ENCODE results near the gene KY.

KY gene

DNA sequence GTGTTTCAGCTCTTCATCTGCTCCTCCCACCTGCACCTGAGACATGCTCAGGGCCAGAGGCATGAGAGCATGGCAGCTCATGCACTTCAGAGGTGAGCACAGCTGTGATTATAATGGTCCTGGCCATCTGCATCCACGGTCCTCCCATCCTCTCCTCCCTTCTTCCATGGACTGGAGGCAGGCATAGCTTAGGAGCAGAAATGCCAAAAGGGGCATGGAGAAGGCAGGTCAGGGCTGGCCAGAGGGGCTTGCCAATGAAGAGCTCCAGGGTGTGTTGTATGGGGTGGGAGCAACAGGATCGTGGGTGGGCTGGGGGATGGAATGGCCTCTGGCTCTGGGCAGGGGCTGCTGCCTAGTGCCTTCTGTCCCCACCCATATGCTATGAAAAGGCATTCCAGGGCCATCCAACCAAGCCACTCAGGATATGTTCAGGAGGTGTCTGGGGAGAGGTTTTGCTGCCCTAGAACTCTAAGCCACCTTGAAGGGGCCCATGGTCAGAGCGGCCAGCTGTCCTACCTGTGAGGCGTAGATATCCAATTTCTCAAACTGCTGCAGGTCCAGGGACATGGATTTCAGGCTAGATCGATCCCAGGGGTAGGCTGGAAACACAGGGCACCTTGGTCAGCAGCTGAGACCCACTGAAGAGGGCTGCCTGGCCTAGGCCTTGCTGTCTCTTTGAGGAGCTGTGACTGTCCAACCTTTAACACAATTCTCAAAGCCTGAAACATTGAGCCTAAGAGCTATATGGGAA lies 26.1 kb downstream of the KY start:
- TF ChIP-seq, protein P1, sequence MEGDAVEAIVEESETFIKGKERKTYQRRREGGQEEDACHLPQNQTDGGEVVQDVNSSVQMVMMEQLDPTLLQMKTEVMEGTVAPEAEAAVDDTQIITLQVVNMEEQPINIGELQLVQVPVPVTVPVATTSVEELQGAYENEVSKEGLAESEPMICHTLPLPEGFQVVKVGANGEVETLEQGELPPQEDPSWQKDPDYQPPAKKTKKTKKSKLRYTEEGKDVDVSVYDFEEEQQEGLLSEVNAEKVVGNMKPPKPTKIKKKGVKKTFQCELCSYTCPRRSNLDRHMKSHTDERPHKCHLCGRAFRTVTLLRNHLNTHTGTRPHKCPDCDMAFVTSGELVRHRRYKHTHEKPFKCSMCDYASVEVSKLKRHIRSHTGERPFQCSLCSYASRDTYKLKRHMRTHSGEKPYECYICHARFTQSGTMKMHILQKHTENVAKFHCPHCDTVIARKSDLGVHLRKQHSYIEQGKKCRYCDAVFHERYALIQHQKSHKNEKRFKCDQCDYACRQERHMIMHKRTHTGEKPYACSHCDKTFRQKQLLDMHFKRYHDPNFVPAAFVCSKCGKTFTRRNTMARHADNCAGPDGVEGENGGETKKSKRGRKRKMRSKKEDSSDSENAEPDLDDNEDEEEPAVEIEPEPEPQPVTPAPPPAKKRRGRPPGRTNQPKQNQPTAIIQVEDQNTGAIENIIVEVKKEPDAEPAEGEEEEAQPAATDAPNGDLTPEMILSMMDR (IDR thresholded peaks at IDR 0.05; ENCODE audit: low read depth, low read length), result no peak
- no peak for DNase-seq (ENCODE audit: extremely low read depth, low read depth)

DNA sequence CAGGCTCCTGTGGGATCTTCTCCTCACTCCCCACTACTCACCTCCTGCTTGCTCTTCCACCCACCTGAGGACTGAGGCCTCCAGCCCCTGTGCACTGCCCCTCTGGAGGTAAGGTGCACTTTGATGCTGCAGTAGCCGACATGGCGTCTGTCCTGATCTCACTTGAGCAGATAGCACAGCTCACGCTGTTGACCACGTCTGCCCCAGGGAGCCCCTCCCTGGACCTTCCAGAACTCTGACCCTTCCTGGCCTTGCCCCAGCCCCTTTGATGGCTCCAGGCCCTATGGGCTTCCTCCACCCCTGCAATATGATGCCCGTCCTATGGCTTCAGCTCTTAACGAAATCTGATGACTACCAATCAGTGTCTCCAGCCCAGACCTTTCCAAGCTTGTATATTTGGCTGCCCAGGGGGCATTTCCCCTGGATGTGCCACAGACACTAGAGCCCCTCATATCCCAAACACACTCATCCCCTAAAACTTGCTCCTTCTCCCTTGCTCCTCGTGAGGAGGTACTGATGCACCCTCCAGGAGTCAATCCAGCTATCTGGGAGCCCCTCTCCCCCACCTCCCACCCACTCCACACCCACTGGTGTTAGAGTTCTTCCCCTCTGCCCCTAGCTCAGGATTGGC lies 27.1 kb downstream of the KY start:
- DNase-seq (ENCODE audit: extremely low read depth, low read depth), result no peak
- TF ChIP-seq, protein P1 (IDR thresholded peaks at IDR 0.05; ENCODE audit: low read depth, low read length), result no peak

GRCh38 chr3:134622806-134623365 lies 27.9 kb downstream of the KY start:
- TF ChIP-seq, protein P1 (IDR thresholded peaks at IDR 0.05; ENCODE audit: low read depth, low read length), result no peak
- no peak for DNase-seq (ENCODE audit: extremely low read depth, low read depth)

- TF ChIP-seq, protein P1 (IDR thresholded peaks at IDR 0.05; ENCODE audit: low read depth, low read length), result no peak
- no peak for DNase-seq (ENCODE audit: extremely low read depth, low read depth)
These were observed 29.0 kb downstream of the KY start for GRCh38 chr3:134621854-134622253.

DNA sequence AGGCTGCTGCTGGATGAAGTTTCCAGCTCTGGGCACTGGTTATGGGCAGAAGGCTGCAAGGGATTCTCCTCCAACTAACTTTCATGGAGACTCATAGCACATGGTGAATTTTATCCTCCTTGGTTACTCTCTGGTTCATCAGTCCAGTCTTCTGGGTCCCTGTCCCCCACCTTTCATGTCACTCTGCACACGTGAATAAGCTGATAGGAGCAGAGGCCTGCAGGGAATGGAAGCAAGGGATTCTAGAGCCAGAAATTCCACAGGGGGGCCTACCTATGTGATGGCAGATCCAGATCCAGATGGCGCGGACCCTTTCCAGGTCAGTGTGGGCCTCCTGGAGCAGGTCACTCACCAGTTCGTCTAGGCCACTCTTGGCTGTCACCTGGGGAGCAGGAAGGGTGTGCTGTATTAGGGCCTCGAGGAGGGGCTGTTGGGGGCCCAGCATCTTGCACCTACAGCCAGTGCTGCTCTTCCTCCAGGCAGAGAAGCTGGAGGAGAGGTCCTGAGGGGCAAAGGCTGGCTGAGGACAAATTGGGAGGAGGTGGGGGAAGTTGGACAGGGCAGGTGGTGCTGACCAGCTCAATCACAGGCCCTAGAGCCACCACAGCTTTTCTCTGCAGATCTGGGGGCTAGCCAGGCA lies 30.2 kb downstream of the KY start:
- TF ChIP-seq, protein P1 (IDR thresholded peaks at IDR 0.05; ENCODE audit: low read depth, low read length), result no peak
- DNase-seq (ENCODE audit: extremely low read depth, low read depth), result no peak

- DNase-seq (ENCODE audit: extremely low read depth, low read depth), result no peak
- TF ChIP-seq, protein P1 (IDR thresholded peaks at IDR 0.05; ENCODE audit: low read depth, low read length), result no peak
These were observed 30.9 kb downstream of the KY start for GRCh38 chr3:134619884-134620445.
